ENCODE measurements around the gene RETREG1. TPM values are rescaled to one million over a fixed set of nuclear protein-coding genes. Genes with fewer than 3 reads are reported as not detected.

RETREG1 gene
- total and polyA plus RNA-seq, 2 donors (not counting 3 experiments of a cell fraction or from before 2014, with no cell fraction given) = 0.46 TPM; not detected in 1

- Histone ChIP-seq H3K9ac (replicated peaks; ENCODE audit: extremely low read depth, insufficient read depth, low read length) (no peak overlapping the region), H3K4me3 (replicated peaks in 1 of 3; ENCODE audit: insufficient read depth in 1 of 3, low read depth in 1 of 3, low read length in 3 of 3) (no peak overlapping the region), H3K27me3 (ENCODE audit: control insufficient read depth in 2 of 2, insufficient read depth in 2 of 2, low read length in 2 of 2) (peaks cover 2 to 9% of the 10 kb centered on the region in 2 experiments), H4K20me1 (replicated peaks; ENCODE audit: control insufficient read depth, extremely low read depth, insufficient read depth, low read length) (no peaks in the 10 kb centered on the region), H3K4me2 (ENCODE audit: insufficient read depth, low read length) (no peak overlapping the region), H3K4me1 (ENCODE audit: control insufficient read depth, extremely low read depth, insufficient read depth, low read length) (no peaks in the 10 kb centered on the region), H3K36me3 (ENCODE audit: control insufficient read depth in 2 of 2, extremely low read depth in 1 of 2, insufficient read depth in 2 of 2, low read length in 2 of 2) (no peaks in the 10 kb centered on the region), H3K9me3 (replicated peaks; ENCODE audit: control insufficient read depth, insufficient read depth, low read length) (no peaks in the 10 kb centered on the region), H3K9me1 (replicated peaks; ENCODE audit: control insufficient read depth, extremely low read depth, insufficient read depth, low read length) (no peaks in the 10 kb centered on the region), H3K27ac (ENCODE audit: insufficient read depth, low read depth, low read length) (no peak overlapping the region), H3K79me2 (ENCODE audit: control insufficient read depth, insufficient read depth, low read length) (no peaks in the 10 kb centered on the region), H2AFZ (ENCODE audit: low read depth, low read length) (no peak overlapping the region)
- FAIRE-seq (no peak), DNase-seq (ENCODE audit: low read depth, low spot score) (peak; percentile 51)
- dilution Hi-C loops (cut with MboI; ENCODE audit: extremely low pct_ligation_motif_present, low sequenced_read_pairs) = no loop called here
- CTCF ChIA-PET = interaction anchor here (0.6 to 1.4 kb wide), 3 partner anchors 533 to 823 kb away, joined by 3 to 5 read pairs (median 3); no protein-coding TSS in a partner anchor
- intact Hi-C loops (cut with micrococcal nuclease) = loop anchor here (10.0 kb wide), 1 partner anchor 548 kb away; no protein-coding TSS in a partner anchor
- no TSS peak for BruUV-seq (replicated peaks)
- POLR2A ChIA-PET = no interaction called here
- no peak for TF ChIP-seq FOS (IDR thresholded peaks at IDR 0.05; ENCODE audit: borderline replicate concordance, insufficient read depth, low read length)
- TF ChIP-seq GATA2 (IDR thresholded peaks at IDR 0.05; ENCODE audit: insufficient read depth, insufficient read length, low read depth, low read length) = no peak
- no peak for TF ChIP-seq JUN (IDR thresholded peaks at IDR 0.05; ENCODE audit: borderline replicate concordance, insufficient read depth, insufficient read length, low read depth)
- TF ChIP-seq MYC (IDR thresholded peaks at IDR 0.05; ENCODE audit: low read depth, low read length) = no peak
- no peak for TF ChIP-seq POLR2A (IDR thresholded peaks at IDR 0.05; ENCODE audit: low read depth, low read length)
- no peak for TF ChIP-seq EZH2 (IDR thresholded peaks at IDR 0.05; ENCODE audit: borderline replicate concordance, low read depth, low read length, severe bottlenecking)
- TF ChIP-seq MAX (IDR thresholded peaks at IDR 0.05; ENCODE audit: insufficient read depth, insufficient read length) = no peak
- TF ChIP-seq POLR2AphosphoS5 (IDR thresholded peaks at IDR 0.05; ENCODE audit: insufficient read depth, low read depth, low read length) = no peak
- no peak for TF ChIP-seq CTCF (IDR thresholded peaks at IDR 0.05; ENCODE audit: extremely low read depth in 1 of 2, insufficient read depth in 1 of 2, low read depth in 1 of 2, low read length in 2 of 2)
Measured at GRCh38 chr5:16656561-16657191, 39.9 kb upstream of the RETREG1 start.
